GM21723 (cell line): ENCODE measurements around the gene PRKN.
"Not testable (repeated sequence)": the region's sequence is repeated elsewhere in the genome, so short reads cannot be mapped to it uniquely, and the experiment has no call there.

Experiments used
- ATAC-seq: cut with Tn5 transposase; IDR thresholded peaks from one replicate; pipeline ENCODE4 v1.9.1; 2021; ENCODE audit warnings: mild to moderate bottlenecking, moderate library complexity; ENCODE audit not compliant: unreplicated experiment

Gene PRKN

DNA sequence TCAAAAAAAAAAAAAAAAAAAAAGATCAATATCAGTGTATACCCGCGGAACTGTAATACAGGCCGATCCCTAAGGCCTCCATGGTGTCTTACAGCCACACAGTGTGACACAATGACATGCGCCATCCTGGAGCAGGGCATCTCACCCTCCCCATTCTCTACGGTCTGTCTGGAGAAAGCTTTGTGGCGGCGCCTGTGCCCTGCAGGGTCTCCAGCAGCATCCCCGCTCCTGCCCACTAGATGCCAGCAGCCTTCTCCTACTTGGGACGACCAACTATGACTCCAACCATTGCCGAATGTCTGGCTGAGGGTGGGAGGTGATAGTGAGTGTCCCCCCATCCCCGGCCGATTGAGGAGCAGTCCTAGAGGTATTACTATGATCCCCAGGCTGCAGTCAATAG lies 894.9 kb downstream of the PRKN start:
- ATAC-seq: no peak

GRCh38 chr6:161830866-161831616 lies 896.5 kb downstream of the PRKN start:
- ATAC-seq: no peak

DNA sequence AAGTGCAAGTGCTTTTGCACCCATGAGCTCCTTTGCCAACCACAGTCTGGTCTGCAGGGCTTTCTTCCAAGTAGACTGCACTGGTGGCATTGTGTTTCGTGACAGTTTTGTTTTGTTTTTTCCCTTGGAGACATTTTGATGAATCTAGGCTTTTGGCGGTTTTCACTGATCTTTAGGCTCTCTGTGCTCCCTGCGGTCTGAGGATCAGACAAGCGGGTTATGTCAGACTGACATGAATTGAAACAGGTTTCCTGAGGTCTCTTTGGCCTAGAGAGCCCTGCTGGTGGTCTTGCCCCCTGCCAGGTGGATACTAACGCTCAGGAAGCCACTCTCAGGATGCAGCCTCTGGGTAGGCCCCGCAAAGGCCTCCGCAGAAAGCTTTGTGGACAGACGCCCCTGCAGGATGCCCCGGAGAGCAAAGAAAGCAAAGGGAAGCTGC lies 898.3 kb downstream of the PRKN start:
- ATAC-seq: no peak

GRCh38 chr6:161828355-161828754 lies 899.2 kb downstream of the PRKN start:
- ATAC-seq: no peak

GRCh38 chr6:161826512-161826911 lies 901.1 kb downstream of the PRKN start:
- ATAC-seq: no peak

DNA sequence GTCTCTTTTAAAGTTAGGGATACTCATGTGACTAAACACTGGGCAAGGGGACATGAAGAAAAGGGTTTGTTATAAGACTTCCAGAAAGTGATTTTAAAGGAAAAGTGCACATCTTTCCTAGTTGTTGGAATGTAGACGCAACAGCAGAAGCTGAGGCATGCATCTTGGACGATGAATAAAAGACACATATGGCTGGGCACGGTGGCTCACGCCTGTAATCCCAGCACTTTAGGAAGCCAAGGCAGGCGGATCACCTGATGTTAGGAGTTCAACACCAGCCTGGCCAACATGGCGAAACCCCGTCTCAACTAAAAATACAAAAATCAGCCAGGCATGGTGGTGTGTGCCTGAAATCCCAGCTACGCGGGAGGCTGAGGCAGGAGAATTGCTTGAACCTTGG lies 905.4 kb downstream of the PRKN start:
- not testable (repeated sequence) for ATAC-seq

GRCh38 chr6:161817881-161818280 lies 909.7 kb downstream of the PRKN start:
- no peak for ATAC-seq

GRCh38 chr6:161815965-161816364 lies 911.6 kb downstream of the PRKN start:
- no peak for ATAC-seq

DNA sequence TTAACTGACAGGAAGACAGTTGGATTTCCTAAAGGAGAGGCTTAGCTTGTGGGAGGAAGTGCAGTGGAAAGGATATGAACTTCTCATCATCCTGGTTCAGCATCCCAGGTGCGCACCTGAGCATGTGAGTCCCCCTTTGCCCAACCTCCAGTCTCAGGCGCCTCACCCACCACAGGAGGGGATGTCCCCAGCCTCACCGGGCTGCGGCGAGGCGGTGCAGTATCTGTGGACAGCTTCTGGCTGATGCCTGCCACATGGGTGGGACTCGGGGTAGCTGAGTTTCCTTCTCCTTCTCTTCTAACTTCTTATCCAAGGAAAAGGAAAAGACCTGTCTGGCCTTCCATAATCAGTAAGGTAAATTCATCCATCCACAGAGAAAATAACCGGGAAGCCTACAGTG lies 914.4 kb downstream of the PRKN start:
- no peak for ATAC-seq

DNA sequence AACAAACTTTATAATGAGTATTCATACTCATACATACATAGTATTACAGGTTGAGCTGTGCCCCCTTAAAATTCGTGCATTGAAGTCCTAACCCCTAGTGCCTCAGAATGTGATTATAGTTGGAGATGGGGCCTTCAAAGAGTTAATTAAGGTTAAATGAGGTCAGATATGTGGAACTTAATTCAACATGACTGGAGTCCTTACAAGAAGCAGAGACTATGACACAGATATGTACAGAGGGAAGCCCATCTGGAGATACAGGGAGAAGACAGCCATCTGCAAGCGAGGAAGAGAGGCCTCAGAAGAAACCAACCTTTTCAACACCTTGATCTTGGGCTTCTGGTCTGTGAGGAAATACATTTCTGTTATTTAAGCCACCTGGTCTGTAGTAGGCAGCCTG lies 917.6 kb downstream of the PRKN start:
- ATAC-seq: no peak

DNA sequence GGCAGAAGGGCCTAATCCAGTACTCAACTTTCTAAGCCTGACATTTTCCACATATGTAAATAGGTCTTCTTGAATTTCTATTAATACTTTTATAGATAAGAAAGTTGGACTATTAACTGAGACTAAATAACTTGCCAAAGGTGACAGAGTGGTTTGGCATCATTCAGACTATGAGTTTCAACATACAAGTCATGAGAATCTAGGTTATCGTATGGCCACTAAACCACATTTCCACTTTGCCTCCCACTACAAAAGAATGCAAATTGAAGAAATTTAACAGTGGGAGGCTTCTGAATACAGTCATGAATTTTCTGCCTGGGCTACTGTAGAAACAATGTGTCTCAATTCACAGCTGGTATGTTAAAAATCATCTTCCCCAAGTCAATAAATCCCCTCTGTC lies 922.7 kb downstream of the PRKN start:
- ATAC-seq: no peak

- no peak for ATAC-seq
These were observed 924.4 kb downstream of the PRKN start for GRCh38 chr6:161803131-161803530.

- ATAC-seq: no peak
These were observed 925.3 kb downstream of the PRKN start for GRCh38 chr6:161802231-161802630.

GRCh38 chr6:161798844-161799394 lies 928.6 kb downstream of the PRKN start:
- no peak for ATAC-seq

GRCh38 chr6:161796681-161797080 lies 930.9 kb downstream of the PRKN start:
- ATAC-seq: no peak

DNA sequence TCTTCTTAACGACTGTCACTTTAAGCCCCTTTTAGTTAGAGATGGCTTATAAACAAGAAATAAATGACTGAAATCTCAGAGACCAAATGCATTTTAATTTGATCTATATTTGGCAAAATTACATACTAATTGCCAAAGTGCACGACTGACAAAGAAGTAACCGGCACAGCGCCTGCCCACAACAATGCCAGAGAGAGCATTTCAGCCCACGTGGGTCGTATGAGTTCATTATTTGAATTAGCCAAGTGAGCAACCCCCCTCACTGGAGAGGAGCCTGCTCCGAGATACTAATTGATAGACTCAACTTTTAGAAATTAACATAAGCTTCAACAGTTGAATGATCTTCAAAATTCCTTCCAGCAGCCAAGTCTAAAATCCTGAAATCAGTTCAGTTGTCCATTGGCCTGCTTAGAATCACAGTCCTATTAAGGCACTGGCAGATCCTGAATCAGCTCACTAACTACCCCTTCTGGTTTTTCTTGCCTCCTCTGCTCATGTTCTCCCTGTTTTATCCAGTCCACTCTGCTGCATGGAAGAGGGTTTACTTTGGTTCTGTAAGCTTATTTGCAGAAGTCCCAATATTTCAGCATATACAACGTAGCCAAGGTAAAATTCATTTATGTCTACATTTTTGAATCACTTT lies 934.6 kb downstream of the PRKN start:
- no peak for ATAC-seq

DNA sequence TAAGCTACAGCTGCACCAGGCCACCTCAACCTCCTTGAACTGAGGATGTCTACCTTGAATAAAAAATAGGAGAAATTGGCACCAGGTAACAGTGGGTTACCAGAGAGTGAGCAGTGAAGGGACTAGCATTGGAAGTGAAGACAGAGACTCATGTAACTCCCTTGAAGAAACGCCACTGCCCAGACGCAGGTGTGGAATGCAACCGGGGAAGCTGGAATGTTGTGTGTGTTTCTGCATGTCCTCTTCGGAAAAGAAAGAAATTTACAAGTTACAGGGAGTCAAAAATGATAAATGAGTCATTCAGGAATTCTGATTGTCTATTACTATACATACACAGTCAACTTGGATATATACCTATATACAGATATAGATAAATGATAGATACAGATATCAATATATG lies 939.0 kb downstream of the PRKN start:
- no peak for ATAC-seq

GRCh38 chr6:161772176-161772575 lies 955.4 kb downstream of the PRKN start:
- no peak for ATAC-seq

DNA sequence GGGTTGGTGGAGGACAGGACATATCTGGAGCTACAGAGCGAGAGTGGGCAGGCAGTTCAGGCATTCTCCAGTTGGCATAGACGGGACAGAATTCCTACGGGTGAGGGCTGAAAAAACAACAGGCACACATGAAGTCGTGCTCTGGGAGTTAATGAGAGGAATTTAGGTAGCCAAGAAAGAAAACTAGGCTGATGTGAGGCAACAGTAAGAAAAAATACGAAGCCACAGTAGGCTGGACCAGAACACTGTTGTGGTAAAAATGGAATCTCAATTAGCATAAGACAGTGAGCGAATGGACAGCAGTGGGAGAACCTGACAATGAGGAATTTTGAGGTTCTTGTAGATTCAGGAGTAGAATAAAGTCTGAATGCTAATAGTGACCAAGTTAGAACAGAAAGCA lies 965.6 kb downstream of the PRKN start:
- no peak for ATAC-seq

DNA sequence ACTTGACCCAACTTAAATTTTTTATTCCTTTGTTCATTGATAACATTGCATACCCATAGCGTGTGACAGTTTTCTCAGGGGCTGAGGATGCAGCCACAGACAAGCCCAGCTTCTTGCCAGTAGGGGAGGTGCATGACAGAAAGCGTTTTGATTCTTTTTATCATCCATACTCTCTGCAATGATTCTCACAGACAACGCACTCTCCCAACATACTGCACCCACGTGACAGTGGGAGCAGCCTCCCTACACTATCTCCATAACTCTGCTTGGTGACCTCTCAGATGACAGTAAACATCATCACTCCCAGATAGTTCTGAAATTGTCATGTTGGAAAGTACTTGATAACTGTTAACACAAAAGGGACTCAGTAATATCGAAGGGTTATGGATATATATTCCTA lies 972.5 kb downstream of the PRKN start:
- ATAC-seq: no peak

DNA sequence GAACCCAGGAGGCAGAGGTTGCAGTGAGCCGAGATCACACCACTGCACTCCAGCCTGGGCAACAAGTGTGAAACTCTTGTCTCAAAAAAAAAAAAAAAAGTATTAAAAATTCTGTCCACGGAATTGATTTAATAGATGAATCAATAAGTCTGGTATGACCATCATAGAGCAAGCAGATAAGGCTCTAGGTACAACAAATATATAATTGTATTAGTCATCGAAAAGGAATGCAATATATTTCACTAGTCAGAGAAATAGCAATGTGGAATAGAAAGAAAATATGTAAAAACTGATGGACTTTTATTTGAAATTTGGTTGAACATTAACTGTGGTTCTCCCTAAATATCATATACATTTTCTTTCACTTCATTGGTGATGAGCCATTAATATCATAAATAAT lies 976.9 kb downstream of the PRKN start:
- no peak for ATAC-seq

- no peak for ATAC-seq
These were observed 978.0 kb downstream of the PRKN start for GRCh38 chr6:161749576-161749975.
